ENCODE results near the gene PRX.

DNA sequence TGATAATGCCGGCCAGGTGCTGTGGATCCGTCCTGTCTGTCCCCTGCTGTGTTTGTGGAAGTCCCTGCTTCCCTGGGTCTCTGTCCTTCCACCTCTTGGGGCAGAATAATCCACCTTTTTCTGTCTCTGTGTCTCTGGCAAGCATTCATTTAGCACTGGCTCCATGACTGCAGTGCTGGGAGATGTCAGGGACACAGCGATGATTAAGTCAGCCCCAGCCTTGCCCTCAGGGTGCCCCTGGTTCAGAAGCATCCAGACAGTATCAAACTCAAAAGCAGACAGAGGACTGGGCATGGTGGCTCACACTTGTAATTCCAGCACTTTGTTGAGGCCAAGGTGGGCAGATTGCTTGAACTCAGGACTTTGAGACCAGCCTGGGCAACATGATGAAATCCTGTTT is 24.7 kb downstream of the PRX start:
- TF ChIP-seq POLR2A (IDR thresholded peaks at IDR 0.05; ENCODE audit: low read length) = no peak
- no peak for TF ChIP-seq GATA1 (IDR thresholded peaks at IDR 0.05; ENCODE audit: low read depth, low read length)

All from erythroblast (primary cell).